Activated T-helper 1 cell treated with Interleukin-2 at 50 U/mL for 16 hours (primary cell): ENCODE results near the gene EVC2.

Experiments
- DNase-seq: peaks from one replicate; pipeline ENCODE4 v3.0.0-alpha.2; 2020; ENCODE audit warnings: low read depth

Gene EVC2

DNA sequence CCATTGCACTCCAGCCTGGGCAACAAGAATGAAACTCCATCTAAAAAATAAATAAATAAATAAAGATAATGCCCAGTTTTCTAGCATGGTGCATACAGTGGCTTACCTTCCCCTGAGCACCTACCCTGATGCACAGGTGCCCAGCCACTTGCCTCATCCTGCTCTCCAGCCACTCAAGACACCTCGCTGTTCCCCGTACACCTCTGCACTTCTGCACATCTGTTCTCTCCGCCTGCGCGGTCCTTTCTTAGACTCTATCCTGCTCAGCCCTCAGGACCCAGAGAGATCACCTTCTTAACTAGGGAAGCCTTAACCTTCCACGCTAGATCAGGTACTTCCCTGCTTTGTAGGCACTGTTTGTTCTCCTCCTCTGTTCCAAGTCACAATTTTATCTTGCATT lies 5.5 kb upstream of the EVC2 start:
- DNase-seq: no peak

DNA sequence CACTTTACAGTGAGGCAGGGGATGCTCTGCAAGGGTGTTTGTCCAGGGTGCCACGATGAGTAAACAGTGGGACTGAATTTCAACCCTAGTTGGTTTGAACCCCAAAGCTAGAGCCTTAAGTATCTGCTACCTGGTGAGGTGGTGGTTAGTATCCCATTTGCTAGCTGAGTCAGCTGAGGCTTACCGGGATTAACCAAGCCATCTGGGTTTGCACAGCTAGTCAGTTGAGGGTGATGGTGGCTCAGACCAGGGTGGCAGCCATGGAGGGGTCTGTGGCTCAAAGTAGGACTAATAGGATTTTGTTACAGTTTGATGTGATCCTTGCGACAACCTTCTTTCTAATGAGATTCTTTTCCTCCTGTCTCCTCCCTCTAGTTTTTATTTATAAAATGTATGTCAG lies 4.6 kb upstream of the EVC2 start:
- no peak for DNase-seq

DNA sequence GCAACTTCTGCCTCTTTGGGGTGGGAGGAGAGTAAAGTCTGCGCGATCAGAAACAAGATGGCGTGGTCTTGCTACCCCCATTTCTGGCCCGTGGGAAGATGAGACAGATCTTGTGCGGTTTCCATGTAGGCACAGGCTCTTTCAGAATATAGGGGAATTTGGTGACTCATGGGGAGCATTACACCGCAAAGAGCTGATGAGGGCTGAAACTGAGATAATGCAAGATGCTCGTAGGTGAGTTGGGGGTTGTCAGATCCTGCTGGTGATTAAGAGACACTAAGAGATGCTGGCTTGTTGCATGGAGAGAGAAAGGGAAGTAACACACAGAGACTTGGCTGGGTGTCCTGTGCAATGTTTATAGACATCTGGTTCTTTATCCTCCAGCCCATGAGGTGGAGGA lies 4.2 kb upstream of the EVC2 start:
- DNase-seq: no peak

DNA sequence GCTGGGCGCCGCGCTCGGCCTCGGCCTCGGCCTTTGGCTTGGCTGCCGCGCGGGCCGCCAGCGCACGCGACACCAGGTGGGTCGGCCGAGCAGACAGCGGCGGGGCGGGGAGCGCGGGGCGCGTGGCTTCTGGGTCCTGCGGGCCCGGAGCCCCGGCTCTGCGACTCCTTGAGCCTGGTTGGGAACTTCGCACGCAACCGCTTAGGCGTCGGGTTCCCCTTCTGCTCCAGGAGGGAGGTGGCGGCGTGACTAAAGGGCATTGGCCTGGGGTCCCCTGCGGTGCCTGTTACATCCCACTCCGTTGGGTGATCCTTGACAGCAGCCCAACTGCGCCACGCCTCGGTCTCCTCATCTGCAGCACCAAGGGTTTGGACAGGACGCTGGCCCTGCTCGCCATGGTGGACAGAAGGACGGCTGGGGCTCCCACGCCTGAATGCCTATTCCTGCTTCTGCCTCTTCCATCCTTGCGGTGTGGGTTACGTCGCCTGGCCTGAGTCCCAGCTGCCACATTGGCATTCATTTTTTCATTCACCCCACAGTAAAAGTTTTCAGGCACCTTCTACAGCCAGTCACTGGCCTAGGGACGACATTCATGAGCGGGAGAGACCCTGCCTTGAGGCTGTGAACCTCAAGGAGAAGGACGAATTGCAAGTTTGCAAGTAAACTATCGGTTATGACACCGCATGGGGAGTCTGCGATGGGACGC lies 3.3 kb upstream of the EVC2 start:
- no peak for DNase-seq

DNA sequence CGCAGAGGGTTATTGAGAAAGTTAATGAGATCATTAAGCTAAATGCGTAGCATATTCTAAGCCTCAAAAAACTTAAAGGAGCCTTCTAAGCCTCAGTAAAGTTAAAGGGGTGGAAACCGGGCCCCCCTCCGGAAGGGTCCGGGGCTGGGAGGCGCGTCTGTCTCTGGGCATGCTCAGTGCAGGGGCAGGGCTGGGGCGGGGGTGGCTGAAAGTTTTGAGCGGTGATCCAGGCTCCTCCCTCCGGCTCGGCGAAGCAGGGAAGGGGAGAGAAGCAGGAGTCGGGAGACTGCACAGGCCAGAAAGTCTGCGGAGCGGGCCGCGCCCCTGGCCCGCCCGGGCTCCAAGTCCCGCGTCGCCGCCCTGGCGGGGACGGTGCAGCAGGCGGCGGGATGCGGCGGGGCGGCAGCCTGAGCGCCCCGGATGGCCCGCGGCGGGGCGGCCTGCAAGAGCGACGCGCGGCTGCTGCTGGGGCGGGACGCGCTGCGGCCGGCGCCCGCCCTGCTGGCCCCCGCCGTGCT lies 2.7 kb upstream of the EVC2 start, which contains the start of gene EVC:
TSS of gene EVC (plus strand) at position 241 of the 518 bp plus-strand sequence. CDS start at position 421, 180 bp downstream.
- DNase-seq: no peak

DNA sequence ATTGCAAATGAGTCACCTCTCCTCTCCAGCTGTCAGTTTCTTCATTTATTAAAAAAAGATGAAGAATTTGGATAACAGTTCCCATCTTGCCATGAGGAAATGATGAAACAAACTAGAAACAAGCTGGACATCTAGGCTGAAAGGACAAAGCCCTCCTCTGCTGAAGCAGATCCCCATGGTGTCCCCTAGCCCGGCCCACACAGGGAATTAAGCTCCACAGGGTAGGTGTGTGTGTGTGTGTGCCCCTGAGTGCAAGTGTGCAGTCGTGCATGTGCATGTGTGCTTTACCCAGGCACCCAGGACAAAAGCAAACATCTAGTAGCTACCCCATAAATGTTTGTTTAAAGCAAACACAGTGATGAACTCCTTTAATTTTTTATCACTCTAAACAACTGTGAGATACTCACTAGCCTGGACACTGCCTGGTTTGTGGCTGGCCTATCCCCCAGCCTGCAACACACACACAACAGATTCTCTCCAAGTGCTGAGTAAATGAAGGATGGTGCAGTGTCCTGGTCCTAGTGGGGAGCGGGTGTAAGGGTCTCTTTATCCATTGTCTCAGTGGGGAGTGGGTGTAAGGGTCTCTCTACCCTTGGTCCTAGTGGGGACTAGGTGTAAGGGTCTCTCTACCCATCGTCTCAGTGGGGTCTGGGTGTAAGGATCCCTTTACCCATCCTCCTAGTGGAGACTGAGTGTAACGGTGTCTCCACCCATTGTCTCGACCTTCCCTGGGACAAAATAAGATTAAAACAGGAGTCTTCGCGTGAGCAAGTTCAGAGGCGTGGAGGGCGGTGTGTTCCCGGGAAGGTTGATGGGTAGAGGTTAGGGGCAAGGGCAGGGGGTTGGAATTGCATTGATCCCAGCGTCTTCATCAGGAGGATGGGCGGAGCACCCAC lies 2.0 kb upstream of the EVC2 start:
- no peak for DNase-seq

DNA sequence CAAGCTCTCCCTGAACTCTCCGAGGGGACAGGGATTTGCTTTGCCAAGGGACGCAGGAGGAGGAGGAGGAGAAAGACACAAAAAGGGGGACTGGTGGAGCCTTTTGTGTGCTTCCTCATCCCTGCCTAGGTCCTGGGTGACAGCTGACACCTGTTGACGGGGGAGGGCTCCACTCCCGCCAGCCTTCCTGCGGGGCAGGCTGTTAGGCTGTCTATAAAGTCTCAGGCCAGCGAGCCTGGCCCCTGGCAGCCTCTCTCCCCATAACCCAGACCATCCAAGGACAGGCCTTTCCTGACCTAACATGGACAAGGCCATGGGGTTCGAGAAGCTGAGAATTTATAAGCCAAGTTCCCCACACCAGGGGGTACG lies 832 bp upstream of the EVC2 start:
- no peak for DNase-seq

DNA sequence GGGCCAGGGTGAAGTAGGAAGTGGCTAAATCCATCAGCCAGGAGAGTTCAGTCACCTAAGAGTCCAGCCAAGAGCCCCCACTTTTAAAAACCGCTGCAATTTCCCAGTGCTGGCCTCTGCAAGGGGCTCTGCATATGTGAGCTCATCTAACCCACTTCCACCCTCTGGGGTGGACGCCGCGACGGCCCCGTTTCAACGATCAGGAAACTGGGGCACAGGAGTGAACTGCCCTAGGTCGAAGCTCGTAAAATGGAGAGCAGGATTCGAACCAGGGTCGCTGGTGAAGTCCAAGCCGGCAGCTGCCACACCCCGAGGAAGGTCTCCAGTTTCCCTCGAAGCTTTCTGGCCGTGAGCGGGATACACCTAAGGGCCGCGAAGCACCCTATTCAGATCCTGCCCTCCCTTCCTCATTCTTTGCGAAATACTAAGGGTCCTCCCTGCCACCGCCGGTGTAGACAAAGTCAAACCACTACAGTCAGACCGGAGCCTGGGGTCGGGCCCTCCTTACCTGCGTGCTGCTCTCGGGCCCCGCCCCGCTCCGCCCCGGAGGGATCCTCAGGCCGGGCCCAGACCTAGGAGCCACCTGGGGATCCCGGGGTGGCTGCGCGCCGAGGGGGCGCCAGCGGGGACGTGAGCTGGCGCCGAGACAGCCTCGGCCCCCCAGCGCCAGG lies 446 bp downstream of the EVC2 start:
- DNase-seq: no peak

DNA sequence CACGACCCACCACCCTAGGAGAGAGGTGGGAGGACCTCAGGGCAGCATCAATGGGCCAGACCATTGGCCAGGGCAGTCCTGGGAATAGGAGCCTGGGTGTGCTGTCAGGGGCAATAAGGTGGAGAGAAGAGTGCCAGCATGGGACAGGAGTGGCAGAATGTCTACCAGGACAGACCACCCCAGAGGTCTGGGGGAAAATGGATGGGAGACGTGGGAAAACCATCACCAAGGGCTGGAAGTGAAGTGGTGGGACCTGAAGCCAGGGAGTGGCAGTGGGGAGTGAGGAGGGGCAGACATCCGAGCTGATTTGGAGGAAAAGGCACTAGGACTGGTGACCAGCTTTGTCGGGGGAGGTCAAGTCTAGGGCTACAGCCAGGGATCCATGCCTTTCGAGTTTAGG lies 993 bp downstream of the EVC2 start:
- DNase-seq: no peak

DNA sequence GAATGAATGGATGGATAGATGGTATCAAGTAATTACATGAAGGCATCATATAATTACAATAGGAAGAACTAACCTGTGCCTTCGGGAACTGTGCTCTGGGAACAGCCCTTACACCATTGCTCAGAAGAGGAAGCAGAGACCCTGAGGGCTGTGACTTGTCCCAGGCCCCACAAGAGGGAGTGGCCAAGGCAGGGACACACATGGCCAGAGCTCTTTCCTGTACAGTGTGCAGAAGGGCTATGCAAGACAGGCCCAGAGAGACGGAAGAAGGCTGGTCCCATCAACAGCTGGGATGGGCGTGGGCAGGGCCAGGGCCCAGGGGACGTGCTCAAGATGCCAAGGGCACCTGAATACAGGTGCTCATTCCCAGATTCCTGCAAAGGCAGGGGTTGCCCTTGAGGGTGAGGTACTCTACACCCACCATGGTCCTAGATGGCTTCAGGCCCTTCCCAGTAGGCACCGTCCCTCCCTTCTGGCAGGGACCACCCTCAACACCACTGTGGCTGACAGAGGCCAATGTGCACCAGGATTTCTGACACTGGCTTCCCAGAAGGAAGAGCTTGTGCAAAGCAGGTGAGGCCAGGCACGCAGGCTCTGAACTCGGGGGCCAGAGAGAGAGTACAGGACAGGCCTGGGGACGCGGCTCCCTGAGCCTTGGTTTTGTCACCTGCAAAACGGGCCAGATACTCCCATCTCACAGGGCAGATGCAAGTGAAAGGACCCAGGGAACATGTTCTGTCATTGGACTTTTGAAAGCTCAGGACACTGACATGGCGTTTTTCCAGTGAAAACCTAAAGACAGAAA lies 1.7 kb downstream of the EVC2 start:
- DNase-seq: no peak

DNA sequence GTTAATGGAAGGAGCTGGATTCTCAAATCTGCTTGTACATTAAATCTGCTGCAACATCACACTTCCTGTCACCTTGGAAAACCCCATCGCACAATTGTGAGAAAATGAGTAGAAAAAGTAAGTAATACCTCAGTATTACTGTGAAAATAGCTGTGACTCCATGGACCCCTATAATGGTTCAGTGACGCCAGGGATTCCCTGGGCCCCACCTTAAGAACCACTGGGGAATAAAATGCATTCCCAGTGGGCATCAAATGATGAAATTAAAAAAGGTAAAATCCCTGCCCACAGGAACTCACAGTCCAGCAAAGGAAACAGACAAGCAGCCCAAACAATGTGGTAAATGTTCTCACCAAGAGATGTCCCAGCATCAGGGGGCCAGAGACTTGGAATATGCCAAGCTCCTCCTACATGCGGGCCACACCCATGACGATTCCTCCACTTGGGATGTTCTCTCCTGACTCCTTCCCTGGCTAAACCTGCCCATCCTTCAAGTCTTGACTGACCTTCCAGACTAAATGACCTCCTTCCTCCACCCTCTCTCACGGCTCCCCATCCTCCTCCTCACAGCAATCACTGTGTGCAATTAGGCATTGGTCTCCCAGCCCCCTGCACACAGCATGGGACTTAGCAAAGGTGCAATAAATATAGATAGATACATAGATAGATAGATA lies 2.6 kb downstream of the EVC2 start:
- DNase-seq: no peak

DNA sequence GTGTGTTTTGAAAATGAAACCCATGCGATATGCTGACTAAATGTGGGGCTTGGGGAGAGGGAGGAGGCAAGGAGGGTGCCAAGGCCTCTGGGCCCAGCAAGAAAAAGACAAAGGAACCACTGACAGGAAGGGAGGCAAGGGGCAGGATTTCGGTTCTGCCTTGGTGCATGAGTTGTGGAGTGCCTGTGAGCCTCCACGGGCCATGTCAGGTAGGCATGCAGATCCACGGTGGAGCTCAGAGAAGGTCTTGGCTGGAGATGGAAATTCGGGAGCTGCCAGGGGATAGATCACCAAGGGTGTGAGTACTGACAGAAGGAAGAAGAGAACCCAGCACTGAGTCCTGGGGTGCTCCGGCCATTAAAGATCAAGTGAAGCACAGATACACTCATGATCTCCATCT lies 4.1 kb downstream of the EVC2 start:
- no peak for DNase-seq

DNA sequence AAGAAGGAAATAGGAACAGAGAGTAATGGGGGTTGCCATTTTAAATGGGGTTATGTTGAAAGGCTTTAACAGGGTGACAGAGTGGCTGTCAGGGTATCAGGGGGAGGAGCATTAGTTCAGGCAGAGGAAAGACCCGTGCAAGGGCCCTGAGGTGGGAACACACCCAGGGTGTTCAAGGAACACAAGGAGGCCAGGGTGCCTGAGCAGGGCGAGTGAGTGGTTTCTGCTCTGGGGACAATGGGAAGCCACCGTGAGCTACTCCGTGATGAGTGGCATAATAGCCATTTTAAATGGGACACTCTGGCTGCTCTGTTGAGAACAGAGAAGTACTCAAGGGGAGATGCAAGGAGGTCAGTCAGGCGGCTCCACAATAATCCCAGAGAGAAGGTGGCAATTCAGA lies 4.5 kb downstream of the EVC2 start:
- no peak for DNase-seq

DNA sequence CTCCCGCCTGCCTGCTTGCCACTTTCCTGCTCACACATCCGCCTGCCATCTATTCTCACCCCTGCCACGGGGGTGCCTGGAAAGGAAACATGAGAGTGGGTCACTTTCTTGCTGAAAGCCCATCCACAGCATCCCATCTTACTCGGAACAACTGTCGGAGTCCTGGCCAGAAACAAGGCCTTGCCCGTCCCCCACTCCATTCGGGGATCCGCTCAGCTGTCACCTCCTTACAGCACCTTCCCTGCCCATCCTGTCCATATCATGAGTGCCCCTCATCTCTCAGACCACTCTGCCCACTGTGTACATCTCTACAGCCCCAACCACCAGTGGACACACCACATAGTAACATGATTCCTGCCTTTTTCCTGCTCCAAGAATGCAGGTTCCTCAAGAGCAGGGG lies 6.4 kb downstream of the EVC2 start:
- no peak for DNase-seq

DNA sequence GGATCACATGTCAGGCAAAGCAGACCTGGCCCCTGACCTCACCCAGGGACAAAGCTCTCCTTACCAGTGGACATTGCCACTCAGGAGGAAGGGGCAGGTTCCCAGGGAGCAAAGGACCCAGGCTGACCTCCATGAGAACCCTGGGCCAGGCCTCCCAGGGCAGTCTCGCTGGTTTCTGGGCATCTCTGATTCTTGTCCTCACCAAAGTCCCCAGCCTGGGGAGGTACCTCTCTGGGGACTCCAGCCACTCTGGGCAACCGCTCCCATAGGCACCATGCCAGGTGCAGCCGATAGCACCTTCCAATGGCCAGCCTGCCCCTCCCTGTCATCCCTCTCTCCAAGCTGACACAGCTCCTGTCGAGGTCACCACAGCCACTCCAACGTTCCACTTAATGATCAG lies 7.9 kb downstream of the EVC2 start:
- DNase-seq: no peak

DNA sequence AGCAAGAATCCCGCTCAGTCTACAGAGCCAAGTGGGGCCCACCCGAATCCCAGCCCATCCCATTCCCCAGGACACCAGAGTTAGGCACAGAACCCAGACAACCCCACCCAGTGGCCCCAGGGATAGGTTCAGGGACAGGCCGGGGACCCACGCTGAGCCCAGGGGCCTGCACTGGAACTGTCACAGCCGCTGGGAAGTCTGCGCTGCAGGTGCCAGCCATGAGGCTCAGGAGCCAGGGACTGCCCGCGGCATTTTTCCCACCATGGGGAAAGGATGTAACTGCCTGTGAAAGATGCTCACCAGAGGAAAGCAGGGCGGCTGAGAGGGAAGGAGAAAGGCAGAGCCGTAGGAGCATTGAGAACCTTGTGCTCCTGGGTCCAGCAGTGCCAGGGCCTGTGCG lies 12.0 kb downstream of the EVC2 start:
- DNase-seq: no peak

DNA sequence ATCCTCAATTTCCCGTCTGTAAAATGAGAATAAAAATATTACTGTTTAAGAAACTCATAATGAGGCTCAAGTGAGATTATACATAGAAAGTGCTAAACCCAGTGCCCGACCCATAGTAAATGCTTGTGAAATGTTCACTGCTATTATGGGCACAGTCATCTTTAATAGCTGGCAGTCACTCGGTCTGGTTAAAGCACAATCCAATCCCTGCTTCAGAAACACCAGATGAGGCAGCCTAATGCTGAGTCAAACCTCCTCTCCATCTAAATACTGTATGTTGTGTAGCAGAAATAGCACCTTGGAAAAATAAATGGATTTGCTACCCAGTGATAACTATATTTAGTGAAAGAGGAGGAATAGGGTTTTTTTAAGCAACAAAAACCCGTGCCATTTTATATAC lies 14.5 kb downstream of the EVC2 start:
- DNase-seq: no peak

DNA sequence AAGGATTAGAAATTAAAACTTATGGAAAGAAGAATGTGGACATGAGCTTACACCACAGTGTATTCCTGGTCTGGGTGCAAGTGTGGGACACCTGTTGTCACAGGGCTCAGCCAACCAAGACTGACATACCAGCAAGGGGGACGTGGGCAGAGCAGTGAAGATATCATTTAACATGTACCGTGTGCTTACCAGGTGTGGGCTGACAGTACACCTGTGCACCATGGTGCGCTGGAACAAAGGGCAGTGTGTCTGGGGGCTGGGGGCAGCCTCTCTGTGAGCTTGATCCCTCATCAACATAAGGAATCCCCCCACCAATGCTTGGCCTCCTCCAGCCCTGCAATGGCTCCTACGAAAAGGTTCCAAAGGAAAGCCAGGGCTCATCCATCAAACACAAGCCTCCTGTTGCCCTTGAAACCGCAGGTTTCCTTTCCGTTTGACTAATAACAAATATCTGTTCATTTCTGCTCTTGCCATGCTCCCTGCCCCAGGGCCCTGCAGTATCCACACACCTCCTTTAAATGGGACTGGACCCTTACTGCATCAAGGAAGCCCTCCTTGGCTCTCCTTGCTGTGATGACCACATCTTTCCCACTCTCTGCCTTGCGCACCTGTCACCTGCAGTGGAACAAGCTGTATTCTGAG lies 16.7 kb downstream of the EVC2 start:
- no peak for DNase-seq

DNA sequence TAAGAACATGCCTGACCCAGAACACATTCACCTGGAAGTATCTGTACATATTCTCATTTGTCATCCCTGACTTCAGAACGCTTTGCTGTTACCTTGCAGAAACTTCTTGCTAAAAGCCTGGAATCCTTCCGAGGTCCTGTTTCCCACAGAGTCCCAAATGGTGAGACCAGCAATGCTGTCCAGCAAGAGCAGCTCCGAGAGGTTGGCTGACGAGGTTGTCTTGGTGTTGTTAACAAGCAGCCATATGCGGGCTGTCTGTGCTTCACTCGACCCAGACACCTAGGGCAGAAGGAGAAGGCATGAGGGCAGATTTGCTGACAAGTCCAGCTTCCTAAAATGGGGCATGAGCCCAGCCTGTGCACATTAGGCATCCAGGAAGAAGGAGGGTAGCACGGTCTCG lies 19.3 kb downstream of the EVC2 start:
- no peak for DNase-seq

DNA sequence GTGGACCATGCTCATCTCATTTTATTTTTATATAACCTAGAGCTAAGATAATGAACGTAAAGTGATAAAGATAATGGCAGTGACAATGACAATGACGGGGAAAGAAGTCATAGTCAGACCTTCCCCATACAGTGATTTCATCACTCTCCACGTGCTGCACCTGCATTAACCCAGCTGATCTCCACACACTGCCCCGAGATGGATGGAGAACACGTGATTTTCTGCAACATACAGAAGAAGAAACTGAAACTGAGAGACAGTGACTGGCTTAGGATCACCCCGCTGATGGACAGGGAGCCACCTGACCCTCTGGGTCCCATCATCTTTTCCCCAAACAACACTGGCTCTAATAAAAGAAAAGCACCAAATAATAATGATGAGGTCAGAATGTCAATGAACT lies 22.0 kb downstream of the EVC2 start:
- no peak for DNase-seq

DNA sequence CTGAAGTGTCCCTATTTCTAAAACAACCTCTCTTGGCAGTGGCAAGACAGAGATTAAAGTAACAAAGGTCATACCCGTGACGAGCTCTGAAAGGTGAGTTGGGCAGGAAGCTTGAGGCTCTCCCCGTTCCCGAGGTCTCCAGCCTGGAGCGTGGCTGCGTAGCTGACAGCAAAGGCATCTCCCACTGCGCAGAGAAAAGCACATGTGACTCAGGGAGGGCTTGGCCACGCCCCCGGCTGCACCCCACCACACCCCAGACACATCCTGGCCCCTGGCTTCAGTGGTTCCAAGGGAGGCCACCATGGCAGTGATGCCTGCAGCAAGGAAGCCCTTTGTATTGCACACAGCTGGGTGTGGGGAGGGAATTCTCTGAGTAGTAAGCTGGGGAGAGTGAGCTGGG lies 23.1 kb downstream of the EVC2 start:
- no peak for DNase-seq
